Nucleus accumbens (tissue), 56 donors: ENCODE measurements around the gene ADARB2.

Experiments
- DNase-seq, 56 donors: peaks; one replicate each; lab custom pipeline; 2025; lab: John Stamatoyannopoulos, UW

Gene ADARB2

GRCh38 chr10:1191752-1192151 lies 545.6 kb downstream of the ADARB2 start:
- no peak for DNase-seq

- no peak for DNase-seq
These were observed 546.4 kb downstream of the ADARB2 start for GRCh38 chr10:1190791-1191490.

GRCh38 chr10:1190052-1190395 lies 547.3 kb downstream of the ADARB2 start:
- DNase-seq: no peak

DNA sequence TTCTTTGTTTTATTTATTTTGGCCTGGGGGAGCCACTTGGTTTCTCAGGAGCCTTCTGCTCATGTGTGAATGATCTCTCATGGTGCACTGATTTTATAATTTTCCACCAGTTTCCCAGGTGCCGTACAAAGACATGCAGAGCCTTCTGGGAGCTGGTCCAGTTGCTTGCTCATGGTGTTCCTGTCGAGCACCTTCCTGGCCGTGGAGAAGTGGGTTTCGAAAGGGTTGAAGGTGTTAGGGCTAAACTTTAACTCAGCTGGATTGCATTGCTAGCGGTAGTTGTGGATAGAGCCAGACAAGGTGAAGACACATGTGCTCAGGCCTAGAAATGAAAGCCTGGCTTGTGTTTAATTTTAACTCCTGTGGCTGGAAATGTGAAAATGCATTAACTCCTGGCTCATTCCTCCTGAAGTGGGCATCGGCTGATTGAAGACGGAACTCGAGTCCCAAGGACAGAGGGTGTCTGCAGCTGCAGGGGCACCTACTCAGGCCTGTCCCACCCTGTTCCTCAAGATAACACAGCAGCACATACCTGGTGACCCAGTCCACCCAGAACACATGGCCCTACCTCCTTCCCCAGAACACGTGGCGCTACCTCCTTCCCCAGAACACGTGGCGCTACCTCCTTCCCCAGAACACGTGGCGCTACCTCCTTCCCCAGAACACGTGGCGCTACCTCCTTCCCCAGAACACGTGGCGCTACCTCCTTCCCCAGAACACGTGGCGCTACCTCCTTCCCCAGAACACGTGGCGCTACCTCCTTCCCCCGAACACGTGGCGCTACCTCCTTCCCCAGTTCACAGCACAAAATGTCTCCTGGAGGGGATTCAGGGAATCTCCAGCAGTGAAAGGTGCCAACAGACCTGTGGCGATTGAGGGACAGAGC lies 547.9 kb downstream of the ADARB2 start:
- DNase-seq: no peak

DNA sequence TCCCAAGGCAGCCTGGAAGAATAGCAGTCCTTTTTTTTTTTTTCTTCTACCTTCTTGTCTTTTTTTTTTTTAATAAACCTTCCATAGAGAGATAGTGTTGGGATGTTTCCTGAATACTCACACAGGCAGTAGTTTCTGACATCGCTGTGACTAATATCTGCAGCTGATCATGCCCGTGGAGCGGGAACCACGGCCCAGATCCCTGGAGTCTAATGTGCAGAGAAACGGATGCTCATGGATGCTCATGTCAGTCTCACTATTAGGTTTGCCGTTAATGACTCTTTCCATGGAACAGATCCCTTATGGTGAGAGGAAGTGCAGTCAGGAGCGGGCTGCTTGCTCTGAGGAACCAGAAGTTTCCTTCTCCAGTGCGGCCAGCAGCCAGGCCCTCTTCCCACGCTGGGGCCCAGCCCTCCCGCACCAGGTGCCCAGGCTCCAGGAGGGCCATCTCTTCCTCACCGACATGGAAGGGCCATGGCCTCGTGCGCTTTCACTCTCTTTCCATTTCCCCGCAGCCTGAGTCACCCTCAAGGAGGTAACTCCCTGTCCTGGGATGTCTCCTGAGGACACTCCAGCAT lies 548.7 kb downstream of the ADARB2 start:
- DNase-seq: peak in 3 of 56 donors; percentile 29 to 67 (median 50)

DNA sequence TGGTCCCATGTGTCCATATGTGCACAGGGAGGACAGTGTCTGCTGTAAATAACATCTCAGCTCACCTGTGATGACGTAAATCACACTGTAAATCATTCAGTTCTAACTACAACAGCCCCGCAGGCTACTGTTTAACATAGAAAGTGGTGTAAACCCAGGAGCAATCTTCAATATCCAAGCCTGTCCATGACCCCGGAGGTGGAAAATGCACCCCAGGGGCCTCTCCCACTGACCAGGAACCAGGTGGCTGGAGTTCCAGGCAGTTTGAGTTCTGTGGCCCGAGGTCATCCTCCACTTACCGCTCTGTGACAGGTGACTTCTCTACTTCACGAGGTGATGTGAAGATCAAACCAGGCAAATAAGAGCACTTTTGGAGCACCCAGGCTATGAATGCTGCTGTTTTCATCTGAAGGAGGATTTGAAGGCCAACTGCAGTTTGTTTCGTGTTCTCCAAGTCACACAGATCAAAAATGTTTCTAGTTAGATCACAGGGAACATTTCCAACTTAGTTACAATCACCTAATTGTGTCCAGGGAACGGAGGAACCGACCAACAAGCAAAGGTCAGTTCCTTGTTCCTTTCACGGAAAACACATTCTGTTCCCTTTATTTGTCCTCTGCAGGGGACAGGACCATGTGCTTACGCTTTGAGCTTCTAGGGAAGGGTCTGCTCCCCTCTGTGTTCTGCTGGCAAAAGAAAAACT lies 549.3 kb downstream of the ADARB2 start:
- peak in 20 of 56 donors; percentile 15 to 70 (median 41) for DNase-seq

DNA sequence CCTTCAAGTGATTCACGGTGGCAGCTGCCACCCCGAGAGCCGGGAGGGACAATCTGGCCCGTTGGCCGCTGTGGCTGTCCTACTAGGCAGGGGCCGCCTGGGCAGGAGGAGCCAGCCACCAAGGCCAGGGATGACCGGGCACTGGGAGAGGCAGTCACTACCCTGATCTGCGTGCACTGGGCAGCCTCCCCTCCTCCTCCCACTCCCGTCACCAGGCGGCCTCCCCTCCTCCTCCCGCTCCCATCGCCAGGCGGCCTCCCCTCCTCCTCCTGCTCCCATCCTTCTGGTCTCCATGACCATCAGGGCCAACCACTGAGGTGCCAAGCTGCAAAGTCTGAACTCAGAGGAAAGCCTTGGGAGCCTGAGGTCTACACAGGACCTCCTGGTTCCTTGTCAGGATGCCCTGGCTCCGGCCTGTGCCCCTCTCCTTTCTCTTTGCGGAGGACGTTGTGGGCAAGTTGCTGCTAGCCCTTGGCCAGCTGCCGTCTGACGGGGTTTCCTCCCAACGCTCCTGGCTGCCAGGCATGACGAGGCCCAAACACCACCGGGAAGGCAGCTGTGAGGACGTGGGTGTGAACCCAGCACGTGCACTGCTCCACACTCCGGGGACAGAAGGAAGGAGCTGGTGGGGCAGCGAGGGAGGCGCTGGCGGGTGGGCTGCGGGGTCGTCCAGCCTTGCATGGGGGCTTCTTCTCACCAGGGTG lies 550.0 kb downstream of the ADARB2 start:
- DNase-seq: peak in 51 of 56 donors; percentile 31 to 92 (median 75)

- DNase-seq: no peak
These were observed 550.7 kb downstream of the ADARB2 start for GRCh38 chr10:1186683-1186990.

- DNase-seq: no peak
These were observed 551.2 kb downstream of the ADARB2 start for GRCh38 chr10:1185911-1186682.

GRCh38 chr10:1184541-1185430 lies 552.5 kb downstream of the ADARB2 start:
- DNase-seq: no peak

GRCh38 chr10:1183701-1184100 lies 553.6 kb downstream of the ADARB2 start:
- no peak for DNase-seq

DNA sequence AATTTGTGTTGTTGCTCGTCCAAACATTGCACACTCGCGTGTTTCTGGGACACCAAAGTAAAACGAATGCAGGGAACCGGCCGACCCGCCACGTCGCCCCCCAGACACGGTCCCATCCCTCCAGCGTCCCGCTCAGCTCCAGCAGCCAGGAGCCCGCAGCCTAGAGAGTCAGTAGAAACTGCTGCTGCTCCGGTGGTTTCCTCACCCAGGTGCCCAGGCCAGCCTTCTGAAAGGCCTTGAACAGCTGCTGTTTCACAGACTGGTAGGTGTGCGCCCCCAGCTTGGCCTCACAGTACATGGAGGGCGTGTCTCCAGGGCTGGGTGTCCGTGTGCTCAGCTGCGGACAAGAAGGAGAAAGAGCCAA lies 554.3 kb downstream of the ADARB2 start:
- no peak for DNase-seq

DNA sequence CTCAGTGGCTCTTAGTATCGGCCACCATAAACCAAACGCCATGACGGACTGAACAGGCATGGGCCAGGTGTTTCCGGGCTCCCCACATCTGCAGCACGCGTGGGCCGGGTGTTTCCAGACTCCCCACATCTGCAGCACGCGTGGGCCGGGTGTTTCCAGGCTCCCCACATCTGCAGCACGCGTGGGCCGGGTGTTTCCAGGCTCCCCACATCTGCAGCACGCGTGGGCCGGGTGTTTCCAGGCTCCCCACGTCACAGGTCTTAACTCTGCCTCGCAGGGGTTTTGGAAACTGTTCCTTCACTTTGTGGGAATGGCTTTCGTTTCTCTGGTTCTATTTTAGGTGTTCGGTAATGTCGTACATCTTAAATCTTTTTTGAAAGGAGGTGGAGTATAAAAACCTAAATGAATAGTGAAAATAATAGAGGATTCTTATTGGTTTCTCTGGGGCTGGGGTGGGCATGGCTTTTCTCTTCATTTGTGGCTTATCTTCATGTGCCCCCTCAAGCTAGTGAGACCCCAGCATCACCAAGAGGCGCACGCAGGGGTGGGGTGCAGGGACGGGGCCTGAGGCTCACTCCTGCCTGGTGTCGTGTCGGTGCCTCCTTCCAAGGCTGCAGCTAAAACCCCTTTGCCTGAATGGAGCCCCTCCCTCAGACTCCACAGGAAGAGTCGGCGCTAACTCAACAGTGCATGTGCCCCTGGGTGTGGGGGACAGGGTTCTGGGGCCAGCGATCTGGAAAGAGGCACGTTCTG lies 554.9 kb downstream of the ADARB2 start:
- DNase-seq: no peak

GRCh38 chr10:1180836-1181235 lies 556.5 kb downstream of the ADARB2 start:
- DNase-seq: peak in 20 of 56 donors; percentile 18 to 63 (median 34)

DNA sequence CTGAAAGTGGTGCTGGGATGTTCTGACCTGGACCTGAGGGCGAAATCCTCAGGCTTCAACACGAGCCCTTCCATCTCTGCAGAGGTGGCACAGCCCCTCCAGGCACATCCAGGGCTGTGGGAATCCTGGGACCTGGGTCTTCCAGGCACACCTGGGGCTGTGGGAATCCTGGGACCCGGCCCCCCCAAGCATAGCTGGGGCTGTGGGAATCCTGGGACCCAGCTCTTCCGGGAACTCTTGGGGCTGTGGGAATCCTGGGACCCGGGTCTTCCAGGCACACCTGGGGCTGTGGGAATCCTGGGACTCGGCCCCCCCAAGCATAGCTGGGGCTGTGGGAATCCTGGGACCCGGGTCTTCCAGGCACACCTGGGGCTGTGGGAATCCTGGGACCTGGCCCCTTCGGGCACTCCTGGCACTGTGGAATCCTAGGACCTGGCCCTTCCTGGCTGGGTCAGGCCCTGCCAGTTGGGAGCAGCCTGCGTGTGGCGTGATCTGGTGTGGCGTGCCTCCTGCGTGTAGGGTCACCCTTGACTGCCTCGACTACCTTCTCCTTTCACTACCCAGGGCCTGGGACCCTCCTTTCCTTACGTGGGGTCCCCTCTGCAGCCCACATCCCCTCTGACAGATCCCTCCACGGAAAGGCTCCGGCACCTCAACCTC lies 557.1 kb downstream of the ADARB2 start:
- no peak for DNase-seq

GRCh38 chr10:1179346-1180070 lies 557.8 kb downstream of the ADARB2 start:
- no peak for DNase-seq

- DNase-seq: no peak
These were observed 558.8 kb downstream of the ADARB2 start for GRCh38 chr10:1178506-1178905.
